A549 (cell line): Measurements from ENCODE around the gene GRAMD1A. TPM values are rescaled to one million over a fixed set of nuclear protein-coding genes. Genes with fewer than 3 reads are reported as not detected.
"Not testable (repeated sequence)": the region's sequence is repeated elsewhere in the genome, so short reads cannot be mapped to it uniquely, and the experiment has no call there.

Source experiments
- ATAC-seq, 2 experiments: fragments of 200-7000 bp in 1 of 2; fragments of >200 bp in 1 of 2; cut with Nextera tagmentation in 1 of 2; cut with Tn5 transposase in 1 of 2; 3 replicates each; pipeline versions ENCODE4 v1.8.0 to v1.9.1; 2018 to 2020; ENCODE audit warnings: mild to moderate bottlenecking in 1 of 2, moderate library complexity in 1 of 2
- CTCF ChIA-PET: fragments of 300-600 bp; sonication (Branson Sonifier 250); formaldehyde crosslinking; extraction: SDS; loops from one replicate; lab custom pipeline; 2021; ENCODE audit warnings: antibody characterized with exemption, inconsistent platforms; lab: Yijun Ruan, JAX
- POLR2A ChIA-PET: fragments of 350-600 bp; formaldehyde crosslinking; extraction: SDS; loops from one replicate; lab custom pipeline; 2021; ENCODE audit warnings: antibody characterized with exemption, inconsistent platforms; lab: Yijun Ruan, JAX
- DNase-seq, 2 experiments: peaks; one replicate each; pipeline versions ENCODE4 v3.0.0 to v3.0.0-alpha.2; 2011 to 2016; ENCODE audit warnings: low read depth in 1 of 2, low spot score in 1 of 2
- FAIRE-seq: peaks from 2 replicates; lab custom pipeline; 2011; peaks lifted over from hg19 to GRCh38; lab: Jason Lieb, UNC
- H3K27ac ChIP-seq, 2 experiments: fragments of >200 bp; sonication (Bioruptor Twin); formaldehyde crosslinking; 3 replicates each; pipeline ENCODE4 v1.5.1; 2016 to 2017
- H3K4me1 ChIP-seq: fragments of >200 bp; sonication (Bioruptor Twin); formaldehyde crosslinking; 3 replicates; pipeline ENCODE4 v1.6.1; 2016
- H3K4me2 ChIP-seq: fragments of >200 bp; sonication (Bioruptor Twin); formaldehyde crosslinking; 3 replicates; pipeline ENCODE4 v1.6.1; 2016
- H3K4me3 ChIP-seq: fragments of >200 bp; sonication (Bioruptor Twin); formaldehyde crosslinking; 3 replicates; pipeline ENCODE4 v1.5.1; 2016
- H3K9me3 ChIP-seq: fragments of >200 bp; sonication (Bioruptor Twin); formaldehyde crosslinking; 3 replicates; pipeline ENCODE4 v1.6.1; 2016
- CHD2 ChIP-seq: fragments of 150-350 bp; IDR thresholded peaks from 2 replicates; pipeline ENCODE4 v1.6.1; 2014; ENCODE audit warnings: low read length; ENCODE audit not compliant: partially characterized antibody
- EP300 ChIP-seq, 2 experiments: fragments of >200 bp; sonication (Bioruptor Twin); formaldehyde crosslinking; IDR thresholded peaks; 2 replicates in 1 of 2; 3 replicates in 1 of 2; pipeline ENCODE4 v1.6.1; 2016 to 2017
- FOSL2 ChIP-seq, 2 experiments: fragments of 450-650 bp in 1 of 2; fragments of >200 bp in 1 of 2; sonication (Bioruptor Twin) in 1 of 2; formaldehyde crosslinking; IDR thresholded peaks; 2 replicates each; pipeline versions ENCODE4 v1.5.0 to v1.6.1; 2016 to 2020; ENCODE audit warnings: mild to moderate bottlenecking in 1 of 2, moderate library complexity in 1 of 2
- FOXS1 ChIP-seq: fragments of 250-450 bp; sonication (Bioruptor Pico); IDR thresholded peaks from 2 replicates; pipeline ENCODE4 v1.5.0; 2020; ENCODE audit warnings: mild to moderate bottlenecking, moderate library complexity
- HDAC2 ChIP-seq: fragments of 200-600 bp; sonication (generic); IDR thresholded peaks from 2 replicates; pipeline ENCODE4 v1.6.1; 2016
- JUNB ChIP-seq: fragments of >200 bp; sonication (Bioruptor Twin); formaldehyde crosslinking; IDR thresholded peaks from 2 replicates; pipeline ENCODE4 v1.6.1; 2016
- KDM1A ChIP-seq: fragments of 200-600 bp; sonication (generic); IDR thresholded peaks from 2 replicates; pipeline ENCODE4 v1.6.1; 2016; ENCODE audit warnings: low read depth, mild to moderate bottlenecking
- KDM5A ChIP-seq: fragments of 200-600 bp; sonication (generic); IDR thresholded peaks from 2 replicates; pipeline ENCODE4 v1.6.1; 2016; ENCODE audit warnings: antibody characterized with exemption, mild to moderate bottlenecking
- NR3C1 ChIP-seq: fragments of >200 bp; sonication (Bioruptor Twin); formaldehyde crosslinking; IDR thresholded peaks from 3 replicates; pipeline ENCODE4 v1.6.1; 2017
- SMC3 ChIP-seq: fragments of >200 bp; sonication (Bioruptor Twin); formaldehyde crosslinking; IDR thresholded peaks from 3 replicates; pipeline ENCODE4 v1.6.1; 2018; ENCODE audit warnings: inconsistent platforms
- TP53 ChIP-seq: fragments of 250-450 bp; sonication (Bioruptor Pico); IDR thresholded peaks from 2 replicates; pipeline ENCODE4 v1.5.0; 2021; ENCODE audit warnings: mild to moderate bottlenecking, moderate library complexity
- ZSCAN20 ChIP-seq: fragments of 250-450 bp; sonication (Bioruptor Pico); IDR thresholded peaks from 2 replicates; pipeline ENCODE4 v1.8.0; 2022; ENCODE audit warnings: mild to moderate bottlenecking, moderate library complexity
- WGBS: methylation state at CpG from one replicate; pipeline ENCODE4 v1.1.6; 2017; ENCODE audit errors: missing lambda C conversion rate; 5-methylcytosine and 5-hydroxymethylcytosine counted together
- polyA plus RNA-seq, 4 experiments: library from polyadenylated mRNA; depleted of rRNA in 3 of 4; stranded (reverse); fragments of >200 nt; fragmentation: RNase III in 1 of 4; extraction: RNeasy Plus Mini Kit Qiagen cat#74134 plus additional on column Dnase treatment in 1 of 4; gene quantifications; 2 replicates in 3 of 4; 3 replicates in 1 of 4; pipeline ENCODE4 v1.2.3, GENCODE V29; 2011 to 2017
- TF ChIP-seq, protein P1 (sequence below): fragments of >200 bp; sonication (Bioruptor Twin); formaldehyde crosslinking; IDR thresholded peaks from 3 replicates; pipeline ENCODE4 v1.5.1; 2016
- TF ChIP-seq, protein P2 (sequence below): fragments of 250-450 bp; sonication (Bioruptor Pico); IDR thresholded peaks from 2 replicates; pipeline ENCODE4 v1.5.0; 2020; ENCODE audit warnings: low read depth, mild to moderate bottlenecking, moderate library complexity
- TF ChIP-seq, protein P3 (sequence below): IDR thresholded peaks from 2 replicates; pipeline ENCODE4 v1.6.1; 2012
- TF ChIP-seq, protein P4 (sequence below): fragments of 250-450 bp; sonication (Bioruptor Pico); IDR thresholded peaks from 2 replicates; pipeline ENCODE4 v1.5.0; 2021; ENCODE audit warnings: mild to moderate bottlenecking, moderate library complexity, borderline replicate concordance

The GRAMD1A gene
- polyA plus RNA-seq, 2 of the 4 experiments (the other 2 are of a cell fraction) = 128 to 184 TPM

DNA sequence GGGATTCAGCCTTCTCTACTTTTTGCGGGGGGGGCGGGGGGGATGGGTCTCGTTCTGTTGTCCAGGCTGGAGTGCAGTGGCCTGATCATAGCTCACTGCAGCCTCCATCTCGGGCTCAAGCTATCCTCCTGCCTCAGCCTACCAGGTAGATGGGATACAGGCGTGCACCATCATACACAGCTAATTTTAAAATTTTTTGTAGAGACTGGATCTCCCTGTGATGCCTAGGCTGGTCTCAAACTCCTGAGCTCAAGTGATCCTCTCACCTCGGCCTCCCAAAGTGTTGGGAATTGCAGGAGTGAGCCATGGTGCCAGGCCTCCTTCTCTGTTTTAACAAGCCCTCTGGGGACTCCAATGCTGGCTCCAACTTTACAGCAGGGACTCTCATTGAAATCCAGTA lies 35.5 kb upstream of the GRAMD1A start (continued):
- TF ChIP-seq, protein P1, sequence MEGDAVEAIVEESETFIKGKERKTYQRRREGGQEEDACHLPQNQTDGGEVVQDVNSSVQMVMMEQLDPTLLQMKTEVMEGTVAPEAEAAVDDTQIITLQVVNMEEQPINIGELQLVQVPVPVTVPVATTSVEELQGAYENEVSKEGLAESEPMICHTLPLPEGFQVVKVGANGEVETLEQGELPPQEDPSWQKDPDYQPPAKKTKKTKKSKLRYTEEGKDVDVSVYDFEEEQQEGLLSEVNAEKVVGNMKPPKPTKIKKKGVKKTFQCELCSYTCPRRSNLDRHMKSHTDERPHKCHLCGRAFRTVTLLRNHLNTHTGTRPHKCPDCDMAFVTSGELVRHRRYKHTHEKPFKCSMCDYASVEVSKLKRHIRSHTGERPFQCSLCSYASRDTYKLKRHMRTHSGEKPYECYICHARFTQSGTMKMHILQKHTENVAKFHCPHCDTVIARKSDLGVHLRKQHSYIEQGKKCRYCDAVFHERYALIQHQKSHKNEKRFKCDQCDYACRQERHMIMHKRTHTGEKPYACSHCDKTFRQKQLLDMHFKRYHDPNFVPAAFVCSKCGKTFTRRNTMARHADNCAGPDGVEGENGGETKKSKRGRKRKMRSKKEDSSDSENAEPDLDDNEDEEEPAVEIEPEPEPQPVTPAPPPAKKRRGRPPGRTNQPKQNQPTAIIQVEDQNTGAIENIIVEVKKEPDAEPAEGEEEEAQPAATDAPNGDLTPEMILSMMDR = no peak
- TF ChIP-seq SMC3 (no peak), JUNB (no peak)
- TF ChIP-seq, protein P2, sequence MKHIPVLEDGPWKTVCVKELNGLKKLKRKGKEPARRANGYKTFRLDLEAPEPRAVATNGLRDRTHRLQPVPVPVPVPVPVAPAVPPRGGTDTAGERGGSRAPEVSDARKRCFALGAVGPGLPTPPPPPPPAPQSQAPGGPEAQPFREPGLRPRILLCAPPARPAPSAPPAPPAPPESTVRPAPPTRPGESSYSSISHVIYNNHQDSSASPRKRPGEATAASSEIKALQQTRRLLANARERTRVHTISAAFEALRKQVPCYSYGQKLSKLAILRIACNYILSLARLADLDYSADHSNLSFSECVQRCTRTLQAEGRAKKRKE = no peak
- TF ChIP-seq, protein P3, sequence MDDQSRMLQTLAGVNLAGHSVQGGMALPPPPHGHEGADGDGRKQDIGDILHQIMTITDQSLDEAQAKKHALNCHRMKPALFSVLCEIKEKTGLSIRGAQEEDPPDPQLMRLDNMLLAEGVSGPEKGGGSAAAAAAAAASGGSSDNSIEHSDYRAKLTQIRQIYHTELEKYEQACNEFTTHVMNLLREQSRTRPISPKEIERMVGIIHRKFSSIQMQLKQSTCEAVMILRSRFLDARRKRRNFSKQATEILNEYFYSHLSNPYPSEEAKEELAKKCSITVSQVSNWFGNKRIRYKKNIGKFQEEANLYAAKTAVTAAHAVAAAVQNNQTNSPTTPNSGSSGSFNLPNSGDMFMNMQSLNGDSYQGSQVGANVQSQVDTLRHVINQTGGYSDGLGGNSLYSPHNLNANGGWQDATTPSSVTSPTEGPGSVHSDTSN = no peak

DNA sequence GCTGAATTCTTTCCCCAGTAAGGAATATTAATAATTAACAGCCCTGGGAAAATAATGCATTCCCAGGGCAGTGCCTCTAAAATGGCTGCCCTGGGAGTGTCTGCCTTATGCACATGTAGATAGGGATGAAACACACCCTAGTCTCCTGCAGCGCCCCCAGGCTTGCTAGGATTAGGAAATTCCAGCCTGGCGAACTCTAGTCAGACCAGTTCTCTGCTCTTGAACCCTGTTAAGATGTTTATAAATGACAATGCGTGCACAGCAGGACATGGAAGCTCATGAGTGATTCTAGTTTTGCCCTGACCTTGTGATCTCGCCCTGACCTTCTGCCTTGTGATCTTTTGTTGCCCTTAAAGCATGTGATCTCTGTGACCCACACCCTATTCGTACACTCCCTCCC lies 34.6 kb upstream of the GRAMD1A start:
- H3K4me1 ChIP-seq = peaks cover 11% of the 10 kb centered on the region; the same call in 1 of the 3 replicates
- H3K4me2 ChIP-seq, FAIRE-seq, POLR2A ChIA-PET, ATAC-seq, H3K27ac ChIP-seq, H3K4me3 ChIP-seq: not testable (repeated sequence)
- H3K9me3 ChIP-seq = peaks cover 34% of the 10 kb centered on the region
- WGBS = 57% methylated on average over 5 of the region's 5 CpGs
- peak in 1 of 2 experiments; percentile 56 for DNase-seq
- CTCF ChIA-PET = interaction anchor here (1.0 to 61.4 kb wide), 5 partner anchors 7 to 188 kb away, joined by 3 to 1860 read pairs (median 87); partner anchors contain the start of genes GRAMD1A and SCN1B

DNA sequence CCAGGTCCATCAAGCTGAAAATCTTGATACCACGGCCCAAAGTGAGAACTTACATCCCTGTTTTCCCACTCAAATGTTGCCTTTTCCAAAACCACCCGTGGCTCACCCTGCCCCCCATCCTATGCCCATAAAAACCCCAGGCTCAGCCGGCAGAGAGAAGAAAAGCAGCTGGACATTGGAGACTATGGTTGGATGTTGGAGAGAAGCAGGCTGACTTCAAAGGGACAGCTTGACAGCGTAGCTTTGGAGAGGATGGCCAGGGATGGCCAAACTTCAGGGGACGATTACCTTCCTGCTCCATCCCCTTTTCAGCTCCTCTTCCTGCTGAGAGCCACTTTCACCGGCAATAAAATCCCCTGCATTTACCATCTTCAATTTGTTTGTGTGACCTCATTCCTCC lies 32.6 kb upstream of the GRAMD1A start:
- ChIA-PET POLR2A (no interaction called here), CTCF (interaction anchor here (0.6 to 61.4 kb wide), 12 partner anchors 18 to 186 kb away, joined by 3 to 1860 read pairs (median 5); partner anchors contain the start of genes GRAMD1A, LGI4 and SCN1B)
- Histone ChIP-seq H3K9me3 (peaks cover 31% of the 10 kb centered on the region), H3K4me2 (no peak overlapping the region), H3K4me1 (peaks cover 11% of the 10 kb centered on the region; the same call in 1 of the 3 replicates), H3K4me3 (no peak overlapping the region), H3K27ac (no peak overlapping the region)
- FAIRE-seq (no peak), DNase-seq (no peak), ATAC-seq (no peak)
- TF ChIP-seq FOSL2 (IDR thresholded peaks at IDR 0.05) (no peak), FOSL2 (CRISPR knock-in tag; IDR thresholded peaks at IDR 0.05) (no peak), KDM1A (no peak), KDM5A (no peak), FOXS1 (no peak), NR3C1 (no peak), EP300 (IDR thresholded peaks at IDR 0.05) (no peak), TP53 (CRISPR knock-in tag) (no peak), CHD2 (no peak), HDAC2 (no peak), ZSCAN20 (CRISPR knock-in tag) (no peak)
- TF ChIP-seq, protein P1 = no peak
- TF ChIP-seq, protein P4, sequence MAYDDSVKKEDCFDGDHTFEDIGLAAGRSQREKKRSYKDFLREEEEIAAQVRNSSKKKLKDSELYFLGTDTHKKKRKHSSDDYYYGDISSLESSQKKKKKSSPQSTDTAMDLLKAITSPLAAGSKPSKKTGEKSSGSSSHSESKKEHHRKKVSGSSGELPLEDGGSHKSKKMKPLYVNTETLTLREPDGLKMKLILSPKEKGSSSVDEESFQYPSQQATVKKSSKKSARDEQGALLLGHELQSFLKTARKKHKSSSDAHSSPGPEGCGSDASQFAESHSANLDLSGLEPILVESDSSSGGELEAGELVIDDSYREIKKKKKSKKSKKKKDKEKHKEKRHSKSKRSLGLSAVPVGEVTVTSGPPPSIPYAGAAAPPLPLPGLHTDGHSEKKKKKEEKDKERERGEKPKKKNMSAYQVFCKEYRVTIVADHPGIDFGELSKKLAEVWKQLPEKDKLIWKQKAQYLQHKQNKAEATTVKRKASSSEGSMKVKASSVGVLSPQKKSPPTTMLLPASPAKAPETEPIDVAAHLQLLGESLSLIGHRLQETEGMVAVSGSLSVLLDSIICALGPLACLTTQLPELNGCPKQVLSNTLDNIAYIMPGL = no peak
- WGBS = 35% methylated on average over 6 of the region's 6 CpGs
